Hippocampal formation (tissue), 2 donors: ENCODE measurements around the gene EHMT1.

Experiments used
- DNase-seq, 2 donors: peaks; one replicate each; lab custom pipeline; 2025; lab: John Stamatoyannopoulos, UW

EHMT1 gene

GRCh38 chr9:137647096-137647714 lies 28.4 kb downstream of the EHMT1 start:
- DNase-seq, result no peak

GRCh38 chr9:137648396-137648795 lies 29.6 kb downstream of the EHMT1 start:
- no peak for DNase-seq

GRCh38 chr9:137649553-137649952 lies 30.7 kb downstream of the EHMT1 start:
- DNase-seq, result no peak

- DNase-seq, result no peak
These were observed 31.5 kb downstream of the EHMT1 start for GRCh38 chr9:137650259-137650658.

- DNase-seq, result no peak
These were observed 32.0 kb downstream of the EHMT1 start for GRCh38 chr9:137650779-137651178.

GRCh38 chr9:137656416-137656815 lies 37.6 kb downstream of the EHMT1 start:
- no peak for DNase-seq

- DNase-seq, result no peak
These were observed 38.8 kb downstream of the EHMT1 start for GRCh38 chr9:137657606-137658005.

- no peak for DNase-seq
These were observed 40.0 kb downstream of the EHMT1 start for GRCh38 chr9:137658781-137659180.

GRCh38 chr9:137660144-137660543 lies 41.3 kb downstream of the EHMT1 start:
- no peak for DNase-seq

GRCh38 chr9:137663584-137663983 lies 44.8 kb downstream of the EHMT1 start:
- no peak for DNase-seq

- DNase-seq, result no peak
These were observed 45.9 kb downstream of the EHMT1 start for GRCh38 chr9:137664676-137665075.

- no peak for DNase-seq
These were observed 46.4 kb downstream of the EHMT1 start for GRCh38 chr9:137665226-137665625.

GRCh38 chr9:137665697-137666512 lies 47.1 kb downstream of the EHMT1 start:
- DNase-seq, result peak in 1 of 2 donors; percentile 52

- peak in 1 of 2 donors; percentile 14 for DNase-seq
These were observed 47.7 kb downstream of the EHMT1 start for GRCh38 chr9:137666513-137666822.

- no peak for DNase-seq
These were observed 48.3 kb downstream of the EHMT1 start for GRCh38 chr9:137666955-137667670.

GRCh38 chr9:137668203-137668602 lies 49.4 kb downstream of the EHMT1 start:
- DNase-seq, result no peak

GRCh38 chr9:137669261-137669672 lies 50.5 kb downstream of the EHMT1 start:
- no peak for DNase-seq

- DNase-seq, result no peak
These were observed 51.8 kb downstream of the EHMT1 start for GRCh38 chr9:137670391-137671195.

GRCh38 chr9:137671196-137671538 lies 52.4 kb downstream of the EHMT1 start:
- no peak for DNase-seq

GRCh38 chr9:137671721-137672120 lies 52.9 kb downstream of the EHMT1 start:
- no peak for DNase-seq

- DNase-seq, result peak; percentile 31 to 76
These were observed 54.3 kb downstream of the EHMT1 start for GRCh38 chr9:137672907-137673791.
